NCI-H2196 (cell line): Measurements from ENCODE around the gene YAE1.

Experiments used
- DNase-seq: peaks from one replicate; lab custom pipeline; 2025; ENCODE audit not compliant: unreplicated experiment; lab: John Stamatoyannopoulos, UW

The YAE1 gene

GRCh38 chr7:39554583-39555165 lies 11.5 kb upstream of the YAE1 start:
- no peak for DNase-seq

GRCh38 chr7:39557222-39557621 lies 9.0 kb upstream of the YAE1 start:
- DNase-seq = no peak

GRCh38 chr7:39557911-39558310 lies 8.3 kb upstream of the YAE1 start:
- no peak for DNase-seq

- DNase-seq = no peak
Measured at GRCh38 chr7:39560408-39560807, 5.8 kb upstream of the YAE1 start.

GRCh38 chr7:39560997-39561396 lies 5.2 kb upstream of the YAE1 start:
- no peak for DNase-seq

- DNase-seq = no peak
Measured at GRCh38 chr7:39565538-39565937, 666 bp upstream of the YAE1 start.

GRCh38 chr7:39567294-39567693 lies 1.1 kb downstream of the YAE1 start:
- no peak for DNase-seq

GRCh38 chr7:39574673-39575349 lies 8.6 kb downstream of the YAE1 start:
- DNase-seq = no peak

GRCh38 chr7:39577229-39577874 lies 11.1 kb downstream of the YAE1 start:
- DNase-seq = no peak

GRCh38 chr7:39580149-39580874 lies 14.1 kb downstream of the YAE1 start:
- peak; percentile 88 for DNase-seq

- DNase-seq = no peak
Measured at GRCh38 chr7:39582536-39582935, 16.3 kb downstream of the YAE1 start.

- no peak for DNase-seq
Measured at GRCh38 chr7:39583539-39583938, 17.3 kb downstream of the YAE1 start.

GRCh38 chr7:39587393-39587792 lies 21.2 kb downstream of the YAE1 start:
- no peak for DNase-seq

GRCh38 chr7:39588416-39588815 lies 22.2 kb downstream of the YAE1 start:
- DNase-seq = no peak

- DNase-seq = peak; percentile 16
Measured at GRCh38 chr7:39589323-39590111, 23.3 kb downstream of the YAE1 start.

- no peak for DNase-seq
Measured at GRCh38 chr7:39592586-39592985, 26.4 kb downstream of the YAE1 start.

GRCh38 chr7:39594988-39595620 lies 28.9 kb downstream of the YAE1 start:
- DNase-seq = peak; percentile 23

GRCh38 chr7:39602351-39602750 lies 36.1 kb downstream of the YAE1 start:
- no peak for DNase-seq

GRCh38 chr7:39603924-39604323 lies 37.7 kb downstream of the YAE1 start:
- no peak for DNase-seq

- DNase-seq = no peak
Measured at GRCh38 chr7:39605087-39605486, 38.9 kb downstream of the YAE1 start.

- no peak for DNase-seq
Measured at GRCh38 chr7:39606352-39606751, 40.1 kb downstream of the YAE1 start.
